Measurements from ENCODE around the gene RALA.

Gene RALA

GRCh38 chr7:39623047-39623731 lies at the start of gene RALA:
RALA (plus strand) TSS chr7:39623572; CDS start chr7:39686668, 63,096 bp downstream.
- no peak for TF ChIP-seq CTCF (conservative IDR thresholded peaks at IDR 0.05; ENCODE audit: low read depth, low read length)
- peak; percentile 96 for DNase-seq (ENCODE audit: low read depth)
- H3K4me3 ChIP-seq (ENCODE audit: low read depth, low read length), result peak within 1 kb of the TSS; percentile 88

GRCh38 chr7:39574673-39575349 lies 48.6 kb upstream of the RALA start:
- no peak for TF ChIP-seq CTCF (conservative IDR thresholded peaks at IDR 0.05; ENCODE audit: low read depth, low read length)
- no peak overlapping the region for H3K4me3 ChIP-seq (ENCODE audit: low read depth, low read length)
- no peak for DNase-seq (ENCODE audit: low read depth)

GRCh38 chr7:39577229-39577874 lies 46.0 kb upstream of the RALA start:
- TF ChIP-seq CTCF (conservative IDR thresholded peaks at IDR 0.05; ENCODE audit: low read depth, low read length), result no peak
- no peak overlapping the region for H3K4me3 ChIP-seq (ENCODE audit: low read depth, low read length)
- DNase-seq (ENCODE audit: low read depth), result no peak

- TF ChIP-seq CTCF (conservative IDR thresholded peaks at IDR 0.05; ENCODE audit: low read depth, low read length), result peak; percentile 84
- peak; percentile 98 for DNase-seq (ENCODE audit: low read depth)
These were observed 43.1 kb upstream of the RALA start for GRCh38 chr7:39580149-39580874.

GRCh38 chr7:39582536-39582935 lies 40.8 kb upstream of the RALA start:
- no peak for TF ChIP-seq CTCF (conservative IDR thresholded peaks at IDR 0.05; ENCODE audit: low read depth, low read length)
- no peak overlapping the region for H3K4me3 ChIP-seq (ENCODE audit: low read depth, low read length)
- no peak for DNase-seq (ENCODE audit: low read depth)

More at GRCh38 chr7:39580149-39580874, 43.1 kb upstream of the RALA start:
- no peak overlapping the region for H3K4me3 ChIP-seq (ENCODE audit: low read depth, low read length)

- TF ChIP-seq CTCF (conservative IDR thresholded peaks at IDR 0.05; ENCODE audit: low read depth, low read length), result no peak
- H3K4me3 ChIP-seq (ENCODE audit: low read depth, low read length), result no peak overlapping the region
- DNase-seq (ENCODE audit: low read depth), result no peak
These were observed 39.8 kb upstream of the RALA start for GRCh38 chr7:39583539-39583938.
